GM23338 (cell line): Measurements from ENCODE around the gene SLC39A13.

ENCODE experiments used
- CREB1 ChIP-seq: fragments of 250-450 bp; sonication (Bioruptor Pico); IDR thresholded peaks from 2 replicates; pipeline ENCODE4 v1.5.0; 2020; ENCODE audit warnings: low read depth, mild to moderate bottlenecking, moderate library complexity
- CTCF ChIP-seq, 2 experiments: fragments of 200-600 bp in 1 of 2; sonication (generic) in 1 of 2; conservative IDR thresholded peaks; 2 replicates each; pipeline versions ENCODE4 v1.5.1 to v1.6.1; 2016 to 2017; ENCODE audit warnings: antibody characterized with exemption in 2 of 2, low read depth in 2 of 2, mild to moderate bottlenecking in 2 of 2, moderate library complexity in 1 of 2
- ETS1 ChIP-seq: IDR thresholded peaks from 2 replicates; pipeline ENCODE4 v1.6.1; 2016; ENCODE audit warnings: antibody characterized with exemption
- EZH2 ChIP-seq: fragments of 200-600 bp; sonication (generic); IDR thresholded peaks from one replicate; pipeline ENCODE4 v1.8.0; 2017; ENCODE audit warnings: antibody characterized with exemption, mild to moderate bottlenecking, low read depth; ENCODE audit not compliant: unreplicated experiment
- EZH2phosphoT487 ChIP-seq: fragments of 200-600 bp; sonication (generic); IDR thresholded peaks from one replicate; pipeline ENCODE4 v1.8.1; 2018; ENCODE audit warnings: antibody characterized with exemption; ENCODE audit not compliant: unreplicated experiment
- JUNB ChIP-seq: IDR thresholded peaks from one replicate; pipeline ENCODE4 v1.6.1; 2016; ENCODE audit warnings: antibody characterized with exemption; ENCODE audit not compliant: unreplicated experiment
- POLR2AphosphoS5 ChIP-seq: IDR thresholded peaks from 2 replicates; pipeline ENCODE4 v1.6.1; 2016; ENCODE audit warnings: antibody characterized with exemption, low read depth
- REST ChIP-seq: IDR thresholded peaks from one replicate; pipeline ENCODE4 v1.6.1; 2018; ENCODE audit warnings: antibody characterized with exemption; ENCODE audit not compliant: unreplicated experiment
- STAT1 ChIP-seq: IDR thresholded peaks from one replicate; pipeline ENCODE4 v1.6.1; 2016; ENCODE audit warnings: antibody characterized with exemption; ENCODE audit not compliant: unreplicated experiment

GRCh38 chr11:47437746-47438418 is 29.5 kb downstream of the SLC39A13 start:
- TF ChIP-seq CTCF (conservative IDR thresholded peaks at IDR 0.05; ENCODE audit: low read depth in 2 of 2) (0 out of 4 replicates have a peak, but pooled peaks of 1 of the 2 experiments have one; percentile 5), REST (no peak), EZH2 (no peak), POLR2AphosphoS5 (no peak), CREB1 (CRISPR knock-in tag) (no peak), JUNB (no peak), EZH2phosphoT487 (no peak), STAT1 (no peak), ETS1 (no peak)
